SU-DHL-6 (cell line): ENCODE data around the gene TOLLIP.

Source experiments
- H2AFZ ChIP-seq: fragments of 200-600 bp; sonication (generic); 2 replicates; pipeline ENCODE4 v1.6.1; 2014; ENCODE audit warnings: low read depth, mild to moderate bottlenecking, moderate library complexity, mixed read lengths, antibody characterized with exemption, low read length; ENCODE audit not compliant: severe bottlenecking
- H3F3A ChIP-seq: fragments of 200-600 bp; shearing (Covaris generic); 2 replicates; pipeline ENCODE4 v1.6.0; 2016; ENCODE audit warnings: antibody characterized with exemption, mild to moderate bottlenecking; ENCODE audit not compliant: insufficient read depth
- H3K27ac ChIP-seq: fragments of 200-600 bp; sonication (generic); 2 replicates; pipeline ENCODE4 v1.5.1; 2016; ENCODE audit warnings: low read depth, mild to moderate bottlenecking, low read length, moderate library complexity, mixed read lengths
- H3K27me3 ChIP-seq: fragments of 200-600 bp; sonication (generic), shearing (Covaris generic); 2 replicates; pipeline ENCODE4 v1.6.0; 2014; ENCODE audit warnings: mild to moderate bottlenecking, low read length
- H3K36me3 ChIP-seq: fragments of 200-600 bp; sonication (generic); 2 replicates; pipeline ENCODE4 v1.6.1; 2014; ENCODE audit warnings: mild to moderate bottlenecking, low read length, mixed read lengths
- H3K4me2 ChIP-seq: fragments of 300-600, 200-600 bp; shearing (Covaris generic), sonication (generic); 2 replicates; pipeline ENCODE4 v1.6.0; 2014; ENCODE audit warnings: low read length, low read depth, mild to moderate bottlenecking; ENCODE audit not compliant: poor library complexity, severe bottlenecking
- H3K4me3 ChIP-seq: fragments of 200-600 bp; sonication (generic); 2 replicates; pipeline ENCODE4 v1.5.1; 2014; ENCODE audit warnings: antibody characterized with exemption, low read length, mild to moderate bottlenecking, mixed read lengths; ENCODE audit not compliant: insufficient read depth, poor library complexity, severe bottlenecking
- H3K79me2 ChIP-seq: fragments of 200-600 bp; sonication (generic); 2 replicates; pipeline ENCODE4 v1.6.1; 2014; ENCODE audit warnings: mild to moderate bottlenecking, low read length, moderate library complexity; ENCODE audit not compliant: insufficient read depth
- H3K9ac ChIP-seq: fragments of 200-600 bp; sonication (generic); 2 replicates; pipeline ENCODE4 v1.7.0; 2014; ENCODE audit warnings: mild to moderate bottlenecking, low read length
- H3K9me2 ChIP-seq: fragments of 200-600 bp; sonication (generic); replicated peaks from 2 replicates; pipeline ENCODE4 v1.6.1; 2014; ENCODE audit warnings: low read length; ENCODE audit not compliant: insufficient read depth
- H3K9me3 ChIP-seq: fragments of 200-600 bp; sonication (generic); 2 replicates; pipeline ENCODE4 v1.6.1; 2014; ENCODE audit warnings: low read length, mixed read lengths; ENCODE audit not compliant: insufficient read depth
- H4K20me1 ChIP-seq: fragments of 200-600 bp; sonication (generic); 2 replicates; pipeline ENCODE4 v1.6.1; 2014; ENCODE audit warnings: low read depth, mild to moderate bottlenecking, antibody characterized with exemption, low read length, moderate library complexity, mixed read lengths
- CTCF ChIP-seq: fragments of 200-600 bp; sonication (generic); IDR thresholded peaks from one replicate; pipeline ENCODE4 v1.5.1; 2017; ENCODE audit warnings: antibody characterized with exemption, mild to moderate bottlenecking, low read length, moderate library complexity; ENCODE audit not compliant: insufficient read depth, poor library complexity, severe bottlenecking
- EZH2phosphoT487 ChIP-seq: fragments of 200-600 bp; sonication (generic), shearing (Covaris generic); conservative IDR thresholded peaks from 2 replicates; pipeline ENCODE4 v1.6.1; 2018; ENCODE audit warnings: mild to moderate bottlenecking, antibody characterized with exemption, low read length, moderate library complexity, mixed read lengths

Gene TOLLIP

GRCh38 chr11:1260023-1260501, 49.4 kb downstream of the TOLLIP start:
- Histone ChIP-seq H3K9me3 (peaks cover 5% of the 10 kb centered on the region; the same call in 1 of the 2 replicates), H3K4me3 (no peak overlapping the region), H3K36me3 (no peaks in the 10 kb centered on the region), H3K9me2 (no peaks in the 10 kb centered on the region), H2AFZ (no peak overlapping the region), H3K9ac (no peak overlapping the region), H4K20me1 (no peaks in the 10 kb centered on the region), H3F3A (no peaks in the 10 kb centered on the region), H3K27me3 (no peaks in the 10 kb centered on the region), H3K27ac (no peak overlapping the region), H3K79me2 (no peaks in the 10 kb centered on the region), H3K4me2 (no peak overlapping the region)
- no peak for TF ChIP-seq CTCF
- TF ChIP-seq EZH2phosphoT487 = no peak

DNA sequence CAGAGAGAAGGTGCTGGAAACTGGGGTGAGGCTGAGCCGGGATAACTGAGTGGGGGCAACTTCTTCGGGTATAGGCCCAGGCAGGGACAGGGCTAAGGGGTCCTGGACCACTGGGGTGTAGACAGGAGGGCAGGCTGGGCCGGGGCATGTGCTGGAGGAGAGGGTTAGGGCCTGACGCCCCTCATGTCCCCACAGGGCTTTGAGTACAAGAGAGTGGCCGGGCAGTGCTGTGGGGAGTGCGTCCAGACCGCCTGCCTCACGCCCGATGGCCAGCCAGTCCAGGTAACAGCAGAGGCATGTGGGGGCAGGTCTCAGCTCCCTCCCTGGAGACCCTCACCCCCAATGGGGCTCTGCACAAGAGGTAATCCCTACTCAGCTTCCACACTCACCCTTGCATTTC, 49.9 kb downstream of the TOLLIP start:
- Histone ChIP-seq H3F3A (no peaks in the 10 kb centered on the region), H3K27ac (no peak overlapping the region), H3K79me2 (no peaks in the 10 kb centered on the region), H3K9ac (no peak overlapping the region), H3K36me3 (no peaks in the 10 kb centered on the region), H3K9me3 (peaks cover under 1% of the 10 kb centered on the region; the same call in 1 of the 2 replicates), H4K20me1 (no peaks in the 10 kb centered on the region), H3K4me3 (no peak overlapping the region), H3K27me3 (no peaks in the 10 kb centered on the region), H3K4me2 (no peak overlapping the region), H2AFZ (no peak overlapping the region), H3K9me2 (no peaks in the 10 kb centered on the region)
- TF ChIP-seq CTCF (no peak), EZH2phosphoT487 (no peak)

- H3K27me3 ChIP-seq = no peaks in the 10 kb centered on the region
- no peak overlapping the region for H3K27ac ChIP-seq
- no peaks in the 10 kb centered on the region for H4K20me1 ChIP-seq
- H3K9me3 ChIP-seq = no peaks in the 10 kb centered on the region
- H2AFZ ChIP-seq = no peak overlapping the region
- TF ChIP-seq EZH2phosphoT487 (no peak), CTCF (no peak)
- no peaks in the 10 kb centered on the region for H3K36me3 ChIP-seq
- no peak overlapping the region for H3K4me2 ChIP-seq
- H3K4me3 ChIP-seq = no peak overlapping the region
- H3F3A ChIP-seq = no peaks in the 10 kb centered on the region
- no peak overlapping the region for H3K9ac ChIP-seq
- H3K79me2 ChIP-seq = no peaks in the 10 kb centered on the region
- H3K9me2 ChIP-seq = no peaks in the 10 kb centered on the region
Measured at GRCh38 chr11:1259076-1259461, 50.4 kb downstream of the TOLLIP start.
